Dedifferentiated amniotic fluid mesenchymal stem cell (primary cell): Measurements from ENCODE around the gene UGT1A1.

Experiments used
- DNase-seq: peaks from one replicate; pipeline ENCODE4 v3.0.0-alpha.2; 2016; ENCODE audit errors: extremely low spot score

UGT1A1 gene

GRCh38 chr2:233758141-233758540 is 1.9 kb upstream of the UGT1A1 start:
- DNase-seq, result no peak

- DNase-seq, result no peak
Observed at GRCh38 chr2:233758849-233759248, 1.2 kb upstream of the UGT1A1 start.

GRCh38 chr2:233761040-233761769 is 1.1 kb downstream of the UGT1A1 start:
- DNase-seq, result no peak

DNA sequence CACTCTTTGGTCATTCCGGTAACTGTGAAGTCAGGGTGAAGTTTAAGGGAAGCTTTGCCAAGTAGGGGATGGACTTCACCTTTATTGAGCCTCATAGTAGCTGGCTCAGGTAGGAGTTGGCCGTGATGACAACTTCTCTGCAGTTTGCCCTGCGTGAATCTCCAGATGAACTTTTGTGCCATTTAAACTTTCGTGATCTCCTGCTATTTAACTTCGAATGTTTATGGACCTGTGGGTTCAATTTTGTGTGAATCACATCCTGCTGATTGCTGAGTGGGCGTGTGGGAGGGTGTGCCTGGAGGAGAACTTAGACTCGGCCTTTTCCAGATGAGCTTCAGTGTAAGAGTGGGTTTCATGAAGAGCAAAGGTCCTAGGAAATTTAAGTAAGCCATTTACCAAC is 4.2 kb downstream of the UGT1A1 start:
- DNase-seq, result peak; percentile 36

DNA sequence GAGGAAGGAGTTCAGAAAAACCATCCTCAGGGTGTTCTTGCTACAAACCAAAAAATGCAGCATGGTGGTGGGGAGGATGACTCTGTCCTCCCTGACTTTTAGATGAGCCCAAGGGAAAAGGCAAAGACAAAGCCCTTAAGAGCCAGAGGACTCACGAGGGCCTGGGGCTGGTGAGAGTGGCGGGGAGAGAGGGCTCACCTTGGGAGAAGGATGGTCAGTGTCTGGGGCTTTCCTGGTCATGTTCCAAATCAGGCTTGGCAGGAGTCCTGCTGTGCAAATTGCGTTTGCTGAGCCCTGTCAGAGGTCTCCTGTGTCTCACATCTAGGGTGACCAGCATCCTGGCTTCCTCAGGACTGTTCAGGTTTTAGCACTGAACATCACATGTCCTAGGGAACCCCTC is 4.7 kb downstream of the UGT1A1 start:
- DNase-seq, result no peak

DNA sequence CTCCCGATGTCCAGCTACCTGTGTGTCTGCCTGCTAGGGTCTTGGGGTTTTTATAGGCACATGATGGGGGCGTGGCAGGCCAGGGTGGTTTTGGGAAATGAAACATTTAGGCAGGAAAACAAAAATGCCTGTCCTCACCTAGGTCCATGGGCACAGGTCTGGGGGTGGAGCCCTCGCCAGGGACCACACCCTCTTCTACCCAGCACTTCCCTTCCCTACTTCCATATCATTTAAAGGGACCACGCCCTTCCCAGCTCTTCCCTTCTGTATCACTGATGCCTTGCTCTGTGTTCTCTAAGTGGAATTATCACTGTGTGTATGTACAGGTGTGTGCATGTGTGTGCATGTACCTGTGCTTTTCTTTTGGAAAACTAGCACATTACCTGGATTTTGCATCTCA is 6.3 kb downstream of the UGT1A1 start:
- no peak for DNase-seq

- no peak for DNase-seq
Observed at GRCh38 chr2:233768076-233768475, 8.0 kb downstream of the UGT1A1 start.

GRCh38 chr2:233769260-233769659 is 9.2 kb downstream of the UGT1A1 start:
- DNase-seq, result no peak

DNA sequence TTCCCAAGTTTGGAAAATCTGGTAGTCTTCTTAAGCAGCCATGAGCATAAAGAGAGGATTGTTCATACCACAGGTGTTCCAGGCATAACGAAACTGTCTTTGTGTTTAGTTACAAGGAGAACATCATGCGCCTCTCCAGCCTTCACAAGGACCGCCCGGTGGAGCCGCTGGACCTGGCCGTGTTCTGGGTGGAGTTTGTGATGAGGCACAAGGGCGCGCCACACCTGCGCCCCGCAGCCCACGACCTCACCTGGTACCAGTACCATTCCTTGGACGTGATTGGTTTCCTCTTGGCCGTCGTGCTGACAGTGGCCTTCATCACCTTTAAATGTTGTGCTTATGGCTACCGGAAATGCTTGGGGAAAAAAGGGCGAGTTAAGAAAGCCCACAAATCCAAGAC is 12.1 kb downstream of the UGT1A1 start:
- DNase-seq, result no peak

GRCh38 chr2:233772583-233772982 is 12.5 kb downstream of the UGT1A1 start:
- DNase-seq, result no peak

- DNase-seq, result no peak
Observed at GRCh38 chr2:233773854-233774253, 13.8 kb downstream of the UGT1A1 start.

- no peak for DNase-seq
Observed at GRCh38 chr2:233775414-233775813, 15.3 kb downstream of the UGT1A1 start.

- no peak for DNase-seq
Observed at GRCh38 chr2:233778030-233778429, 18.0 kb downstream of the UGT1A1 start, which contains the start of gene MROH2A. MROH2A (plus strand) TSS chr2:233778330; CDS start chr2:233779359, 1,029 bp downstream.

GRCh38 chr2:233779722-233780121 is 19.7 kb downstream of the UGT1A1 start:
- DNase-seq, result no peak

- no peak for DNase-seq
Observed at GRCh38 chr2:233780771-233781170, 20.7 kb downstream of the UGT1A1 start.

- DNase-seq, result no peak
Observed at GRCh38 chr2:233789554-233789953, 29.5 kb downstream of the UGT1A1 start.

- DNase-seq, result no peak
Observed at GRCh38 chr2:233791151-233791882, 31.2 kb downstream of the UGT1A1 start.

DNA sequence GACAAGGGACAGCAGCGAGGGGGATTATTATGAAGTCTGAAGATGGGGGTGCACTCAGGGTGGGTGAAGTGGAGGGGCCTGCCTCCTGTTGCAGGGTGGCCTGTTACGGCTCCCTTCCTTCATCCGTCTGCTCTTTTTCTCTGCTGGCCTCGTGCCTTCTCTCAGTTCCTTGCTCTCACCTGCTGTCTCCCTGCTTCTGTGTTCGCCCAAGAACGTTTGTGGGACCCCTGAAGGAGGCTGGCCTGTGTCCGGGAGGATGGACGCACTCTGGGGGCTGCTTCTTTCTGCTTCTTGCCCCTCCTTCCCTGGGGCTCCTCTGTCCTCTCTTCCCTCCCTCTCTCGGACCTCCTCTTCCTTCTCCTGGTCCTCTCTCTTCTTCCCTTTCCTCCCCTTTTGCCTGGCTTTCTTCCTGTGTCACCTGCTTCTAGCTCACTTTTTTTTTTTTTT is 31.8 kb downstream of the UGT1A1 start:
- DNase-seq, result no peak

GRCh38 chr2:233792720-233793119 is 32.6 kb downstream of the UGT1A1 start:
- DNase-seq, result no peak

GRCh38 chr2:233793465-233794127 is 33.5 kb downstream of the UGT1A1 start:
- no peak for DNase-seq

GRCh38 chr2:233794128-233794658 is 34.1 kb downstream of the UGT1A1 start:
- DNase-seq, result no peak

- DNase-seq, result no peak
Observed at GRCh38 chr2:233795735-233796171, 35.7 kb downstream of the UGT1A1 start.
